Left renal pelvis (tissue), 4 donors: ENCODE results near the gene ATRX. TPM values are rescaled to one million over a fixed set of nuclear protein-coding genes. Genes with fewer than 3 reads are reported as not detected.
"Not testable (repeated sequence)": the region's sequence is repeated elsewhere in the genome, so short reads cannot be mapped to it uniquely, and the experiment has no call there.

ENCODE experiments used
- DNase-seq, 4 donors: peaks; one replicate each; pipeline ENCODE4 v3.0.0-alpha.2; 2013; ENCODE audit warnings: low read depth in 4 of 4, low spot score in 3 of 4
- polyA plus RNA-seq, 4 donors: library from polyadenylated mRNA; unstranded; fragments of 120-200 nt; gene quantifications; one replicate each; pipeline ENCODE4 v1.2.1, GENCODE V29; 2013; ENCODE audit not compliant: insufficient read length in 4 of 4

Gene ATRX
- polyA plus RNA-seq, 4 donors, result 80.8 to 91.0 (median 85.6) TPM

DNA sequence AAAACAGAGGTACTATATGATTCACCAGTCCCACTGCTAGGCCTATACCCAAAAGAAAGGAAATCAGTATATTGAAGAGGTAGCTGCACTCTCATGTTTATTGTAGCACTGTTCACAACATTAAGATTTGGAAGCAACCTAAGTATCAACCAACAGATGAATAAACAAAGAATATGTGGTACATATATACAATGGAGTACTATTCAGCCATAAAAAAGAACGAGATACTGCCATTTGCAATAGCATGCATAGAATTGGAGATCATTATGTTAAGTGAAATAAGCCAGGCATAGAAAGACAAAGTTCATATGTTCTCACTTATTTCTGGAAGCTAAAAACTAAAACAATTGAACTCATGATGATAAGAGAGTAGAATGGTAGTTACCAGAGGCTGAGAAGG lies 266.3 kb downstream of the ATRX start:
- no peak for DNase-seq

- DNase-seq, result no peak
These were observed 271.8 kb downstream of the ATRX start for GRCh38 chrX:77514177-77514576.

DNA sequence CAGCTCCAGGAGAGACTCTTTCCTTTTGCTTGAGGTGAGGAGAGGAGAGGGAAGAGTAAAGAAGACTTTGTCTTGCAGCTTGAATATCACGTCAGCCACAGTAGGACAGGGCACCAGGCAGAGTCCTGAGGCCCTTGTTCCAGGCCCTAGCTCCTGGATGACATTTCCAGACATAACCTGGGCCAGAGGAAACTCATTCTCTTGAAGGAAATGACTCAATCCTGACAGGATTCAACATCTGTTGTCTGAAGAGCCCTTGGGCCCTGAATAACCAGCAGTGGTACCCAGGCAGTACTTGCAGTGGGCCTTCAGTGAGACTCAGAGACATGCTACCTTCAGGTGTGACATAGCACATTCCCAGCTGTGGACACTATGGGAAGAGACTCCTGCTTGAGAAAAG lies 276.0 kb downstream of the ATRX start:
- DNase-seq, result no peak

- DNase-seq, result no peak
These were observed 280.8 kb downstream of the ATRX start for GRCh38 chrX:77505227-77505626.

- DNase-seq, result no peak
These were observed 283.0 kb downstream of the ATRX start for GRCh38 chrX:77502951-77503525.

DNA sequence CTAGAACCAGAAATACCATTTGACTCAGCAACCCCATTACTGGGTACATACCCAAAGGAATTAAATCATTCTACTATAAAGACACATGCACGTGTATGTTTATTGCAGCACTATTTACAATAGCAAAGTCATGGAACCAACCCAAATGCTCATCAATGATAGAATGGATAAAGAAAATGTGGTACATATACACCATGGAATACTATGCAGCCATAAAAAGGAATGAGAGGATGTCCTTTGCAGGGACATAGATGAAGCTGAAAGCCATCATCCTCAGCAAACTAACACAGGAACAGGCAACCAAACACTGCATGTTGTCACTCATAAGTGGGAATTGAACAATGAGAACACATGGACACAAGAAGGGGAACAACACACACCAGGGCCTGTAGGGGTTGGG lies 285.9 kb downstream of the ATRX start:
- DNase-seq, result not testable (repeated sequence)

DNA sequence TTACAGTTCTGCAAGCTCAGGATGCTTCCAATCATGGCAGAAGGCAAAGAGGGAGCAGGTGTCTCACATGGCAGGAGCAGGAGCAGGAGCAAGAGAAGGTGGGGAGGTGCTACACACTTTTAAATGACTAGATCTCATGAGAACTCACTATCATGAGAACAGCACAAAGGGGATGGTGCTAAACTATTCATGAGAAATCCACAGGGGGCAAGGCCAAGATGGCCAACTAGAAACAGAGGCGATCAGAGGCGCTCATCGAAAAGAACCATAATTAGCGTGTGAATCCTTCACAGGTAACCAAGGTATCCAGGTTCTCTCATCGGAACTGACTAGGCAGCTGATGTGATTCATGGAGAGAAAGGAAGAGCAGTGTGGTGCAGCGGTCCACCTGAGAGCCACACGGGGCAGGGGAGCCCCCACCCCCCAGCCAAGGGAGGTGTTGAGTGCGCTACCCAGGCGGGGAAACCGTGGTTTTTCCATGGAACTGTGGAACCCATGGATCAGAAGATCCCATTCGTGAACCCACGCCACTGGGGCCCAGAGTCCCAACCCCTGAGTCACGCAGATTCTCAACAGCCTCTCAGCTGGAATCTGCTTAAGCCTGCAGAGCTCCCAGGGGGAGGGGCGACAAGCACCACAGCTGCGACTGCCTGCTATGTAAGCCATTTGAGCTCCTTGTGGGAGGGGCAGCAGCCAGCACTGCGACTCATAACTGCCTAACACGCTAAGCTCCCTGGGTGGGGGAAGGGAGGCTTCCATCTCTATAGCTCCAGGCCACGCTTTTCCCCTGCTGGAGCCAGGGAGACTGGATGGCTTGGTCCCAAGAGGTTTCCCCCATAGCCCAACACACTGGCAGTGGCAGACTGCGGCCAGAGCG lies 292.1 kb downstream of the ATRX start:
- peak in 1 of 4 donors; percentile 2 for DNase-seq

GRCh38 chrX:77484045-77484444 lies 302.0 kb downstream of the ATRX start:
- DNase-seq, result no peak

DNA sequence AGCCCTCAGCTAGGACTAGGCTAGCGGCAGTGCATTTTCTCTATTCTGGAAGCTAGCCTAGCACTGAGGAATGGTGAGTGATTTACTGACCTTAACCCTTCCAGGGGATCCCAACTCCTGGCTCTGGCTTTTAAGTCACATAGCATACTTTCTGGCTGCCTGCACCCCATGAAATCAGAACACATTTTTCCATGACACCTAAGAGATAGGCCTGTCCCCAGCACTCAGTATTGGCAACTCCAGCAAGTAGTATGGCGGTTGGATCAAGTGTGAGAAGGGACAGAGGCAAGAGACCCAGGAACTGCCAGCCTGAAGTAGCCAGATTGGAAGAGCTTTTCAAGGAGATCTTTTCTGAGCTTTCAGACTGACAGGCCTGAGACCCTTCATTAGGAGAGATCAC lies 330.6 kb downstream of the ATRX start:
- no peak for DNase-seq

Other genes with a start within 250 kb of the ATRX start
- gene MAGT1, start 109.2 kb upstream of the ATRX start, polyA plus RNA-seq, result 100 to 1,000 TPM in 1 of 4 donors, 10 to 100 TPM in 3; 78.4 to 101 (median 90.9) TPM
- gene COX7B, start 113.3 kb upstream of the ATRX start, polyA plus RNA-seq, result 100 to 1,000 TPM; 168 to 377 (median 280) TPM
- 10 to 100 TPM; 14.5 to 18.0 (median 16.8) TPM for gene ATP7A, start 124.5 kb upstream of the ATRX start, polyA plus RNA-seq
- gene PGAM4, start 183.4 kb upstream of the ATRX start, polyA plus RNA-seq, result under 1 TPM in 3 of 4 donors, not detected in 1; 0.19 to 0.66 (median 0.26) TPM